IPS DF 4.7 (cell line): Measurements from ENCODE around the gene ITSN1.
"Not testable (repeated sequence)": the region's sequence is repeated elsewhere in the genome, so short reads cannot be mapped to it uniquely, and the experiment has no call there.

Source experiments
- DNase-seq: peaks from one replicate; pipeline ENCODE4 v3.0.0-alpha.2; 2013; ENCODE audit warnings: low spot score; ENCODE audit errors: extremely low read depth

Gene ITSN1

GRCh38 chr21:33926248-33926647, 283.9 kb downstream of the ITSN1 start:
- DNase-seq = not testable (repeated sequence)

DNA sequence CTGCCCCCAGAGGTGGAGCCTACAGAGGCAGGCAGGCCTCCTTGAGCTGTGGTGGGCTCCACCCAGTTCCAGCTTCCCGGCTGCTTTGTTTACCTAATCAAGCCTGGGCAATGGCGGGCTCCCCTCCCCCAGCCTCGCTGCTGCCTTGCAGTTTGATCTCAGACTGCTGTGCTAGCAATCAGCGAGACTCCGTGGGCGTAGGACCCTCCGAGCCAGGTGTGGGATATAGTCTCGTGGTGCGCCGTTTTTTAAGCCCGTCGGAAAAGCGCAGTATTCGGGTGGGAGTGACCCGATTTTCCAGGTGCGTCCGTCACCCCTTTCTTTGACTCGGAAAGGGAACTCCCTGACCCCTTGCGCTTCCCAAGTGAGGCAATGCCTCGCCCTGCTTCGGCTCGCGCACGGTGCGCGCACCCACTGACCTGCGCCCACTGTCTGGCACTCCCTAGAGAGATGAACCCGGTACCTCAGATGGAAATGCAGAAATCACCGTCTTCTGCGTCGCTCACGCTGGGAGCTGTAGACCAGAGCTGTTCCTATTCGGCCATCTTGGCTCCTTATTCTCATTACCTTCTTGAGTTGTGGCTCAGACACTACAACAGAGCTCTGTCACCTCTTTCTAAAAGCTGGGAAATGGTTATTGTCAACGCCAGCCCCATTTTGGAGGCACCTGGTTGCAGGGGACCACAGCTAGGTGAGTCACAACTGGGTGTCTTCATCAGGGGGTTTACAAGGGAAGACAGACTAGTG, 288.9 kb downstream of the ITSN1 start:
- DNase-seq = not testable (repeated sequence)

DNA sequence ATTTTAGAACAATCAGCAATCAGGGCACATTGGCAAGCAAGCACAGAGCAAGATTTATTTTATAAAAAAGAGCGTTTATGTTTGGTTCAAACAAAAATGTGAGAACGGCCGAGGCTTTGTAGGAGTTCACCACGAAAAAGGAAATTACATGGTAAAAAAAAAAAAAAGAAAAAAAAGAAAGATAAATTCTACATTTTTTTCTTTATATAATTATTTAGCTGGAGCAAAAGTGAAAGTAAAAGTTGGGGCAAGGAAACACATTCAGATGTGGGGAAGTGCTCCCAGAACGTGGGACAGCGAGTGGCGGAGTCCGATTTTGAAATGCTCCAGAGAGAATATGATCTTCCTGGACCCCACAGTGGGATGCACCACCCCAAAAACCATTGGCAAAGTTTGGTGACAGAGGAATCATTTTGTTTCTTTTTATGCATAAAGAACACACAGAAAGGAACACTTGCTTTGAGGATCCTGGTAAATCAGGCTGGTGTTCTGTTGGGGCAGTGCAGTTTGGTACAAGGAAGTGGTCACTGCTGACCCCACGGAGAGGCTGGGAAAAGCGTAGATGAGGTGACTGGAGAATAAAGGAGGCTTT, 289.6 kb downstream of the ITSN1 start:
- no peak for DNase-seq

GRCh38 chr21:33932731-33933130, 290.4 kb downstream of the ITSN1 start:
- DNase-seq = no peak

- DNase-seq = no peak
Observed at GRCh38 chr21:33936301-33937038, 294.2 kb downstream of the ITSN1 start.

DNA sequence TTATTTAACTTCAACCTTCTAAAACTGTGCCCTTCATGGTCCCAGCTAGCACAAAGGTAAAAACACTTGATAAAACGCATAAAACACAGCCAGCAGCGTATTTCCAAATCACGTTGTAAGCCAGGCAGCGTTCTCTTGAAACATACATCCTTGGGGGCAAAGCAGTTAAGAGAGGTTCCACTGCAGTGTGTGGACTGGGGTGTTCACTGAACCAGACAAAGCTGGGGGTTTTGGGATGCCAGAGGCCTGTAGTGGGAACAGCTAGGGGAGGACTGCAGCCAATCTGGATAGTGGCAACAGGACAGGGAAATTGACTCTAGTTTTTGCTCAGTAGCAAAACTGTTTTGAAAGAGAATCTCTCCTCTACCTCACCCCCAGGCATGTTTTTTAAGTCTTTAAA, 294.8 kb downstream of the ITSN1 start:
- no peak for DNase-seq

GRCh38 chr21:33937931-33938339, 295.6 kb downstream of the ITSN1 start:
- no peak for DNase-seq

- DNase-seq = no peak
Observed at GRCh38 chr21:33938381-33938780, 296.1 kb downstream of the ITSN1 start.

GRCh38 chr21:33939226-33939625, 296.9 kb downstream of the ITSN1 start:
- no peak for DNase-seq

- DNase-seq = no peak
Observed at GRCh38 chr21:33940164-33940880, 298.0 kb downstream of the ITSN1 start.

DNA sequence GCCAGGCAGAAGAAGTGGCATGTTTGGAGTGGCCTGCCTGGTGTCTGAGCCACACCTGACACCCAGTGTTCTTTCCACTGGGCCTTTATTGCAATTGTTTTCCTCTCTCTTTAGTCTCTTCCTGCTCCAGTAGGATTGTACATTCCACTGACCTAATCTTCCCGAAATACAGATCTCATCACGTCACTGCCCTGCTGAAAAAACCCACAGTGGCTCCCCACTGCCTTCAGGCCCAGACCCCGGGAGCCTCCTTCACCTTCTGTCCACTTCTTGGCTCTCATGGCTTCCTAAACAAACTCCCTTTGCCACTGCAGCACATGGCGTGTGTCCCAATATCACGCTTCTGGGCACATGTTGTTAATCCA, 298.6 kb downstream of the ITSN1 start:
- no peak for DNase-seq

DNA sequence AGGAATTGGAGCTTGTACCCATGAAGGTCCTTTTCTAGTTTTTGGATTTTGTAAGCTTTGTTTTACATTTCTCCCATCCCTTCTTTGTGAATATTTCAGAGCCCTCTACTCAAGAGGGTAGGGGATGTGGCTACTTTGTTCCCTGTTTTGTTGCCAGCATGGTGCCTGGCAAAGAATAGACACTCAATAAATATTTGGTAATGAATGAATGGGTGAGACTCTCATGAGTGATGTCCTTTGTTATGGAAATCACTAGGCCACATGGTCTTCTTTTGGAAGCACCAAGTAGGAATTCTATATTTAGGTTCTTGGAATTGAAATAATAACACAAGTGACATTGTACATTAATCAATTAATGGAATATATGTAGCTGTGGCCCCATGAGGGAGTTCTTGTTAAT, 300.1 kb downstream of the ITSN1 start:
- no peak for DNase-seq

- no peak for DNase-seq
Observed at GRCh38 chr21:33943293-33943692, 301.0 kb downstream of the ITSN1 start.

DNA sequence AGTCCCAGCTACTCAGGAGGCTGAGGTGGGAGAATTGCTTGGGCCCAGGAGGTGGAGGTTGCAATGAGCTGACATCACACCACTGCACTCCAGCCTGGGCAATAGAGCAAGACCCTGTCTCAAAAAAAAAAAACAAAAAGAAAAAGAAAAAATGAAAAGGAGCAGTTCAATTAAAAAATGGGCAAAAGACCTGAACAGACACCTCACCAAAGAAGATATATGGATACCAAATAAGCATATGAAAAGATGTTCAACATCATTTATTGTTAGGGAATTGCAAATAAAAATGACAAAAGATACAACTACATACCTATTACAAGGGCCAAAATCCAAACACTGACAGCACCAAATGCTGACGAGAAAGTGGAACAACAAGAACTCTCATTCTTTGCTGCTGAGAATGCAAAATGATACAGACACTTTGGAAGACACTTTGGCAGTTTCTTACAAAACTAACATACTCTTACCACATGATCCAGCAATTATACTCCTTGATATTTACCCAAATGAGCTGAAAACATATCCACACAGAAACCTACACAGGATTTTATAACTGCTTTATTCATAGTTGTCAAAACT, 302.0 kb downstream of the ITSN1 start:
- DNase-seq = no peak

GRCh38 chr21:33945652-33946270, 303.5 kb downstream of the ITSN1 start:
- DNase-seq = no peak

GRCh38 chr21:33947451-33948095, 305.3 kb downstream of the ITSN1 start:
- DNase-seq = no peak

DNA sequence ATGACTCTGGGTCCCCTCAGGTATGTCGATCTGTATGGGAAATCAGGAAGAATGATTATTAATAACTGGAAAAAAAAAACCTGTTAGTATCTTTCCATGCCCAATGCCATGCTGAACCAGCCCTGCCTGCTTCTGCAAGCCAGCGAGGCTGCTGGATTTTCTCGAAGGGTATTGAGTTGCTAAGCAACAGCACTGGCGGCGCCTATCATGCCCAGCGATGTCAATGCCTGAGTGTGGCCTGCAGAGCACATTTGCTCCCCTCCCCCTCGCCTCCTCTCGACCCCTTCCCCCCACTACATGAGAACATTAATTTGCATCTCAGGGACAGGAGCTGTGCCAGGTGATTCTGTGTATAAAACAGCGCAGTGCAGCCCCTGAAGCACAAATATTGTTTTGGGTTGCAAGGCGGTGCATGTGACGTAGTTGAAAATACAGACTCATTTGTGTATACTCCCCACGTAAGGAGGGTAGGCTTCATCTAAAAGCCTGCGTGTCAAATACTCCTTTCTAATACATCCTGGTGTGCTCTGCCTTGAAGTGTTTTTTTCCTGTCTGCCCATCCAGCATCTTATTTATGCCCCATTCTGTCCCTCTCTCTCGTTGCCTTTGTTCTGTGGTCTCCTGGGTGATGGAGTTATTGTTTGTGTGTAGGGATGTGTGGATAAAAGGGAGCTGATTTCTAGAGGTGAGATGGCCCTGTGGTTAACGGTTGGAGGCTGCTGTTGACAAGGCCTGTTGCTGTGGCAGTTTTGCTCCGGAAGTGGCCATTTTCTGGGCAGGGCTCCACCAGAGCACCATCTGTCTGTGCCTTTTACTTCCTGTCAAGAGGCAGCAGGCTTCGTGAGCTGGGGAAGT, 306.0 kb downstream of the ITSN1 start:
- DNase-seq = no peak

- no peak for DNase-seq
Observed at GRCh38 chr21:33948951-33949444, 306.7 kb downstream of the ITSN1 start.
